ENCODE data around the gene RFTN1. TPM values are rescaled to one million over a fixed set of nuclear protein-coding genes. Genes with fewer than 3 reads are reported as not detected.

RFTN1 gene
- total and polyA plus RNA-seq, 2 of the 8 experiments (the other 6 are each of a cell fraction or from before 2014, with no cell fraction given), result 4.6 to 6.7 TPM

DNA sequence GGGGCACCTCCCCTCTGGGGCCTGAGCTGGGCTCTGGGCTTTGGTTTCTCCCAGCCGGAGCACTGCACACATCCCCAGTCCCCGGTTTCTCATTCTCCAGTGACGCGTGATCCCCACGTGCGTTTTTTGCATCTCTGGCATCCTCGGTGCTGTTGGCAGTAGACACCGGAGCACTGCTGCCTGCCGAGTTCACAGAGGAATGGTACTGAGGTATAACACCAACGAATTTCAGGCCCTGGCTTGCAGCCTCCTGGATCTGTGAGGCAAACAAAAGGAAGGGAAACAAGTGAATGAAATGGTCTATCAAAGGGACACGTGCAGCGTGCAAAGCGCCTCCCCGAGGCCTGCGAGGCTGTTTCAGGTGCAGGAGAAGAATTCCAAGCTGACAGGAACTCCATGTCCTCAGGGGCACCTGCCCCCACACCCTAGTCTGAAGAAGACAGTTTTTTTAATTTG lies 135.6 kb downstream of the RFTN1 start:
- Histone ChIP-seq H2AK5ac (ENCODE audit: low read depth, low read length) (no peak overlapping the region), H3K4me1 (replicated peaks in 1 of 4; ENCODE audit: control insufficient read depth in 3 of 4, insufficient read depth in 4 of 4, low read length in 3 of 4) (no peaks in the 10 kb centered on the region), H3K27me3 (replicated peaks in 1 of 4; ENCODE audit: control insufficient read depth in 3 of 4, extremely low read depth in 1 of 4, insufficient read depth in 3 of 4, low read length in 3 of 4) (no peaks in the 10 kb centered on the region), H2BK12ac (ENCODE audit: low read depth, low read length) (no peak overlapping the region), H3K9ac (replicated peaks in 1 of 4; ENCODE audit: extremely low read depth in 1 of 4, low read depth in 3 of 4, low read length in 3 of 4) (no peak overlapping the region), H4K5ac (ENCODE audit: insufficient read length, low read depth, low read length) (no peak overlapping the region), H3K79me2 (ENCODE audit: control insufficient read depth in 1 of 2, insufficient read depth in 2 of 2, low read length in 2 of 2) (no peaks in the 10 kb centered on the region), H3K4ac (replicated peaks; ENCODE audit: insufficient read length, low read depth, low read length) (no peak overlapping the region), H3K4me2 (ENCODE audit: insufficient read depth in 1 of 2, low read depth in 2 of 2, low read length in 2 of 2) (no peak overlapping the region), H4K20me1 (replicated peaks in 1 of 2; ENCODE audit: control insufficient read depth in 1 of 2, insufficient read depth in 2 of 2, low read length in 2 of 2) (no peaks in the 10 kb centered on the region), H3K14ac (ENCODE audit: insufficient read length) (no peak overlapping the region), H4K91ac (replicated peaks; ENCODE audit: insufficient read length, low read length) (no peak overlapping the region), H2BK15ac (ENCODE audit: low read length) (no peak overlapping the region), H4K8ac (ENCODE audit: extremely low read depth, insufficient read depth, low read length) (no peak overlapping the region), H2BK20ac (ENCODE audit: low read length) (no peak overlapping the region), H3K23me2 (ENCODE audit: low read depth, low read length) (no peaks in the 10 kb centered on the region), H3K9me3 (ENCODE audit: insufficient read depth in 2 of 2, low read depth in 1 of 2, low read length in 1 of 2) (peaks cover 2 to 5% of the 10 kb centered on the region in 2 experiments; a peak in 3 of 4 replicates), H3K36me3 (ENCODE audit: control insufficient read depth in 2 of 4, insufficient read depth in 4 of 4, low read length in 3 of 4) (no peaks in the 10 kb centered on the region), H2BK5ac (ENCODE audit: low read depth, low read length) (no peak overlapping the region), H2AFZ (ENCODE audit: low read length) (no peak overlapping the region), H3K27ac (ENCODE audit: low read depth, low read length) (no peak overlapping the region), H3K23ac (ENCODE audit: insufficient read length) (no peak overlapping the region), H2BK120ac (replicated peaks; ENCODE audit: low read depth, low read length) (no peak overlapping the region), H3K4me3 (ENCODE audit: extremely low read depth in 1 of 4, insufficient read depth in 2 of 4, low read depth in 3 of 4, low read length in 4 of 4) (no peak overlapping the region), H3K56ac (replicated peaks; ENCODE audit: insufficient read length, low read depth, low read length) (no peak overlapping the region), H3K18ac (ENCODE audit: extremely low read depth, low read length) (no peak overlapping the region), H3K79me1 (ENCODE audit: low read depth, low read length) (no peaks in the 10 kb centered on the region)
- 93% methylated on average over 15 of the region's 15 CpGs; no CpG with 5 or more reads in 1 of the 2 experiments for WGBS, 2 experiments (ENCODE audit: extremely low coverage in 1 of 2, insufficient coverage in 1 of 2, insufficient read length in 1 of 2, insufficient replicate concordance in 2 of 2, low coverage in 1 of 2, low lambda C conversion rate in 2 of 2, missing lambda C conversion rate in 1 of 2)
- CTCF ChIA-PET (ENCODE audit: partially characterized antibody), result interaction anchor here (1.0 to 2.0 kb wide), 3 partner anchors 10 to 140 kb away, joined by 4 to 8 read pairs (median 7); no protein-coding TSS in a partner anchor
- POLR2A ChIA-PET (ENCODE audit: partially characterized antibody), result no interaction called here
- DNase-seq (ENCODE audit: low read depth in 1 of 2, low spot score in 2 of 2) (no peak), FAIRE-seq (no peak)
- no peak for TF ChIP-seq KDM1A (IDR thresholded peaks at IDR 0.05; ENCODE audit: borderline replicate concordance, low read length)
- TF ChIP-seq, protein P1, sequence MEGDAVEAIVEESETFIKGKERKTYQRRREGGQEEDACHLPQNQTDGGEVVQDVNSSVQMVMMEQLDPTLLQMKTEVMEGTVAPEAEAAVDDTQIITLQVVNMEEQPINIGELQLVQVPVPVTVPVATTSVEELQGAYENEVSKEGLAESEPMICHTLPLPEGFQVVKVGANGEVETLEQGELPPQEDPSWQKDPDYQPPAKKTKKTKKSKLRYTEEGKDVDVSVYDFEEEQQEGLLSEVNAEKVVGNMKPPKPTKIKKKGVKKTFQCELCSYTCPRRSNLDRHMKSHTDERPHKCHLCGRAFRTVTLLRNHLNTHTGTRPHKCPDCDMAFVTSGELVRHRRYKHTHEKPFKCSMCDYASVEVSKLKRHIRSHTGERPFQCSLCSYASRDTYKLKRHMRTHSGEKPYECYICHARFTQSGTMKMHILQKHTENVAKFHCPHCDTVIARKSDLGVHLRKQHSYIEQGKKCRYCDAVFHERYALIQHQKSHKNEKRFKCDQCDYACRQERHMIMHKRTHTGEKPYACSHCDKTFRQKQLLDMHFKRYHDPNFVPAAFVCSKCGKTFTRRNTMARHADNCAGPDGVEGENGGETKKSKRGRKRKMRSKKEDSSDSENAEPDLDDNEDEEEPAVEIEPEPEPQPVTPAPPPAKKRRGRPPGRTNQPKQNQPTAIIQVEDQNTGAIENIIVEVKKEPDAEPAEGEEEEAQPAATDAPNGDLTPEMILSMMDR (IDR thresholded peaks at IDR 0.05; ENCODE audit: control extremely low read depth in 1 of 3, insufficient read depth in 1 of 3, low read depth in 1 of 3, low read length in 3 of 3), result peak in 1 of 3 experiments; percentile 12; a peak in 1 of 4 replicates

Data from H1 (cell line).